Esophagus squamous epithelium (tissue), 4 donors: Measurements from ENCODE around the gene SGSM2.

Source experiments
- POLR2A ChIP-seq, 4 donors: fragments of 450-650 bp; IDR thresholded peaks; one replicate each; pipeline ENCODE4 v1.6.1; 2017; ENCODE audit warnings: antibody characterized with exemption in 4 of 4, mild to moderate bottlenecking in 4 of 4, moderate library complexity in 3 of 4
- TF ChIP-seq, protein P1 (sequence below), 6 experiments: fragments of 450-650 bp in 4 of 6; fragments of 200-600 bp in 2 of 6; sonication (generic) in 2 of 6; IDR thresholded peaks; one replicate each; pipeline ENCODE4 v1.5.1; 2016 to 2019; ENCODE audit warnings: antibody characterized with exemption in 6 of 6, mild to moderate bottlenecking in 4 of 6, moderate library complexity in 4 of 6

DNA sequence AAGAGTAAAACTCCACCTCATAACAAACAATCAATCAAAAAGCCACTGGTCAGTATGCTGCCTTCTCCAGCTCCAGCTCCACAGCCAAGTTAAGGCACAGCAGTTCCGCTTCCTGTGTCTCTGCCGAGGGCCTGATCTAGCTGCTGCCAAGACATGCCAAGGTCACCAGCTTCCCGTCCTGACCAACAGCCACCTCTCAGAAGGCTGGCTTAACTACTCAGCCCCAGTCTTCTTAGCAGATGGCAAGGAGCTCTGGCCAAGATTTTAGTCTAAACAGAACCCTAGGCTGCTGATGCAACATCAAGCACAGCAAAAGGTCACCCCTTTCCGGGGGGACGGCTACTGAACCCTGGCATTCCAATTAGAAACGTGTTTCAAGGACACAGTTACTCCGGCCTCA lies 81.3 kb downstream of the SGSM2 start:
- TF ChIP-seq, protein P1, sequence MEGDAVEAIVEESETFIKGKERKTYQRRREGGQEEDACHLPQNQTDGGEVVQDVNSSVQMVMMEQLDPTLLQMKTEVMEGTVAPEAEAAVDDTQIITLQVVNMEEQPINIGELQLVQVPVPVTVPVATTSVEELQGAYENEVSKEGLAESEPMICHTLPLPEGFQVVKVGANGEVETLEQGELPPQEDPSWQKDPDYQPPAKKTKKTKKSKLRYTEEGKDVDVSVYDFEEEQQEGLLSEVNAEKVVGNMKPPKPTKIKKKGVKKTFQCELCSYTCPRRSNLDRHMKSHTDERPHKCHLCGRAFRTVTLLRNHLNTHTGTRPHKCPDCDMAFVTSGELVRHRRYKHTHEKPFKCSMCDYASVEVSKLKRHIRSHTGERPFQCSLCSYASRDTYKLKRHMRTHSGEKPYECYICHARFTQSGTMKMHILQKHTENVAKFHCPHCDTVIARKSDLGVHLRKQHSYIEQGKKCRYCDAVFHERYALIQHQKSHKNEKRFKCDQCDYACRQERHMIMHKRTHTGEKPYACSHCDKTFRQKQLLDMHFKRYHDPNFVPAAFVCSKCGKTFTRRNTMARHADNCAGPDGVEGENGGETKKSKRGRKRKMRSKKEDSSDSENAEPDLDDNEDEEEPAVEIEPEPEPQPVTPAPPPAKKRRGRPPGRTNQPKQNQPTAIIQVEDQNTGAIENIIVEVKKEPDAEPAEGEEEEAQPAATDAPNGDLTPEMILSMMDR (IDR thresholded peaks at IDR 0.05): no peak
- TF ChIP-seq POLR2A (IDR thresholded peaks at IDR 0.05): no peak
